ENCODE measurements around the gene DALRD3. TPM values are rescaled to one million over a fixed set of nuclear protein-coding genes. Genes with fewer than 3 reads are reported as not detected.

The DALRD3 gene
- total RNA-seq, 6 experiments from 2014 or later, result 7.5 to 17.0 (median 8.1) TPM

GRCh38 chr3:49030321-49030720 is 11.9 kb upstream of the DALRD3 start:
- no peak for DNase-seq
- H3K4me3 ChIP-seq, result no peak overlapping the region
- 72% methylated on average over 4 of the region's 6 CpGs for WGBS (ENCODE audit: insufficient coverage, low coverage, low lambda C conversion rate, missing lambda C conversion rate)
- no peaks in the 10 kb centered on the region for H3K27me3 ChIP-seq
- TF ChIP-seq POLR2A (IDR thresholded peaks at IDR 0.05) (no peak), CTCF (IDR thresholded peaks at IDR 0.05) (no peak)
- H3K27ac ChIP-seq, result no peak overlapping the region
- intact Hi-C loops (cut with DNase I), result no loop called here
- peaks cover 0 to 50% (median 15%) of the 10 kb centered on the region in 4 donors for H3K36me3 ChIP-seq
- peaks cover 0 to 9% (median 4%) of the 10 kb centered on the region in 4 donors for H3K4me1 ChIP-seq
- ATAC-seq, result no peak
- no peaks in the 10 kb centered on the region for H3K9me3 ChIP-seq

- Histone ChIP-seq H3K36me3 (peaks cover 0 to 50% (median 19%) of the 10 kb centered on the region in 4 donors), H3K27me3 (no peaks in the 10 kb centered on the region), H3K4me1 (peaks cover 0 to 9% (median 4%) of the 10 kb centered on the region in 4 donors), H3K27ac (peak overlapping the region; percentile 59 to 82 (median 66)), H3K9me3 (no peaks in the 10 kb centered on the region), H3K4me3 (peak overlapping the region in 2 of 3 donors; percentile 60 to 74)
- 3% methylated on average over 6 of the region's 7 CpGs for WGBS (ENCODE audit: insufficient coverage, low coverage, low lambda C conversion rate, missing lambda C conversion rate)
- intact Hi-C loops (cut with DNase I), result no loop called here
- no peak for TF ChIP-seq POLR2A (IDR thresholded peaks at IDR 0.05)
- TF ChIP-seq CTCF (IDR thresholded peaks at IDR 0.05), result no peak
- ATAC-seq (no peak), DNase-seq (no peak)
Measured at GRCh38 chr3:49029563-49029884, 11.1 kb upstream of the DALRD3 start.

GRCh38 chr3:49028673-49029562 is 10.5 kb upstream of the DALRD3 start, which contains the start of gene IMPDH2:
Gene IMPDH2 (minus strand): TSS chr3:49029398. CDS start chr3:49029350, 48 bp downstream.
- Histone ChIP-seq H3K4me1 (peaks cover 0 to 9% (median 4%) of the 10 kb centered on the region in 4 donors), H3K9me3 (no peaks in the 10 kb centered on the region), H3K27ac (peak within 1 kb of the TSS; percentile 66 to 85 (median 82)), H3K36me3 (peaks cover 0 to 56% (median 21%) of the 10 kb centered on the region in 4 donors), H3K27me3 (no peaks in the 10 kb centered on the region), H3K4me3 (peak within 1 kb of the TSS; percentile 60 to 74 (median 60))
- ATAC-seq (peak; percentile 95 to 98 (median 95)), DNase-seq (peak; percentile 94 to 95 (median 95))
- intact Hi-C loops (cut with DNase I), result no loop called here
- 0% methylated on average over 4 of the region's 55 CpGs for WGBS (ENCODE audit: insufficient coverage, low coverage, low lambda C conversion rate, missing lambda C conversion rate)
- TF ChIP-seq POLR2A (IDR thresholded peaks at IDR 0.05), result peak; percentile 97
- TF ChIP-seq CTCF (IDR thresholded peaks at IDR 0.05), result peak in 3 of 4 donors; percentile 9 to 28 (median 26)

GRCh38 chr3:49028298-49028672 is 9.9 kb upstream of the DALRD3 start:
- TF ChIP-seq CTCF (IDR thresholded peaks at IDR 0.05) (no peak), POLR2A (IDR thresholded peaks at IDR 0.05) (no peak)
- peaks cover 0 to 60% (median 21%) of the 10 kb centered on the region in 4 donors for H3K36me3 ChIP-seq
- H3K4me3 ChIP-seq, result peak overlapping the region in 2 of 3 donors; percentile 60 to 74
- H3K27me3 ChIP-seq, result no peaks in the 10 kb centered on the region
- intact Hi-C loops (cut with DNase I), result no loop called here
- no peaks in the 10 kb centered on the region for H3K9me3 ChIP-seq
- DNase-seq, result peak in 1 of 3 donors; percentile 7
- H3K4me1 ChIP-seq, result peaks cover 0 to 10% (median 4%) of the 10 kb centered on the region in 4 donors
- peak overlapping the region in 1 of 3 donors; percentile 82 for H3K27ac ChIP-seq
- ATAC-seq, result no peak
- WGBS (ENCODE audit: insufficient coverage, low coverage, low lambda C conversion rate, missing lambda C conversion rate), result 86% methylated on average over 3 of the region's 4 CpGs

All from right lobe of liver (tissue), 6 donors.